ENCODE measurements around the gene FAM111A. TPM values are rescaled to one million over a fixed set of nuclear protein-coding genes. Genes with fewer than 3 reads are reported as not detected.

The FAM111A gene
- polyA plus RNA-seq, 1 of the 3 experiments (the other 2 are of a cell fraction), result 5.9 TPM

- Histone ChIP-seq H3K79me2 (ENCODE audit: insufficient read depth) (no peaks in the 10 kb centered on the region), H3K9ac (no peak overlapping the region), H3K4me3 (ENCODE audit: low read depth in 2 of 2, low read length in 1 of 2) (peak overlapping the region; percentile 48 to 96), H3K9me2 (no peaks in the 10 kb centered on the region), H3K4me2 (peak overlapping the region; percentile 100), H3K36me3 (replicated peaks in 1 of 2; ENCODE audit: control insufficient read depth in 1 of 2, insufficient read depth in 2 of 2, low read length in 1 of 2) (no peaks in the 10 kb centered on the region), H3K9me3 (no peaks in the 10 kb centered on the region), H3K4me1 (ENCODE audit: control insufficient read depth in 1 of 2, insufficient read depth in 2 of 2, low read depth in 1 of 2, low read length in 1 of 2) (peaks cover 0 to 12% of the 10 kb centered on the region in 2 experiments; a peak in 1 of 4 replicates), H4K20me1 (ENCODE audit: insufficient read depth) (no peaks in the 10 kb centered on the region), H3K27ac (ENCODE audit: low read depth in 2 of 2, low read length in 1 of 2) (no peak overlapping the region), H3K27me3 (ENCODE audit: insufficient read depth) (peaks cover 48% of the 10 kb centered on the region), H3F3A (replicated peaks; ENCODE audit: insufficient read depth) (no peaks in the 10 kb centered on the region), H2AFZ (ENCODE audit: low read depth) (0 out of 2 replicates have a peak overlapping the region, but pooled peaks have one; percentile 98)
- 11% methylated on average over 9 of the region's 70 CpGs for WGBS (ENCODE audit: low lambda C conversion rate)
- TF ChIP-seq EP300 (IDR thresholded peaks at IDR 0.05; ENCODE audit: borderline replicate concordance in 1 of 2, low read depth in 1 of 2, low read length in 1 of 2), result no peak
- no peak for TF ChIP-seq SIN3A (IDR thresholded peaks at IDR 0.05; ENCODE audit: borderline replicate concordance, low read depth, low read length)
- TF ChIP-seq FOXJ3 (CRISPR knock-in tag; IDR thresholded peaks at IDR 0.05), result no peak
- no peak for TF ChIP-seq GATA2 (CRISPR knock-in tag; IDR thresholded peaks at IDR 0.05)
- no peak for TF ChIP-seq MXI1 (IDR thresholded peaks at IDR 0.05; ENCODE audit: low read depth, low read length)
- no peak for TF ChIP-seq PBX3 (IDR thresholded peaks at IDR 0.05)
- TF ChIP-seq ELF1 (IDR thresholded peaks at IDR 0.05), result no peak
- no peak for TF ChIP-seq RCOR1 (IDR thresholded peaks at IDR 0.05; ENCODE audit: low read length)
- TF ChIP-seq YY1 (IDR thresholded peaks at IDR 0.05; ENCODE audit: low read depth), result no peak
- TF ChIP-seq NRF1 (IDR thresholded peaks at IDR 0.05; ENCODE audit: low read depth, low read length), result no peak
- no peak for TF ChIP-seq SMC3 (IDR thresholded peaks at IDR 0.05; ENCODE audit: low read depth, low read length)
- POLR2A ChIA-PET, result no interaction called here
- peak; percentile 63 for DNase-seq
- CTCF ChIA-PET, result interaction anchor here (1.0 to 6.5 kb wide), 30 partner anchors 8 to 353 kb away, joined by 3 to 58 read pairs (median 6); partner anchors contain the start of gene FAM111A
Observed at GRCh38 chr11:59172345-59173079, 29.9 kb downstream of the FAM111A start.

GRCh38 chr11:59173080-59173963, 30.7 kb downstream of the FAM111A start:
- Histone ChIP-seq H3K79me2 (ENCODE audit: insufficient read depth) (no peaks in the 10 kb centered on the region), H3K4me2 (peak overlapping the region; percentile 100), H3K36me3 (replicated peaks in 1 of 2; ENCODE audit: control insufficient read depth in 1 of 2, insufficient read depth in 2 of 2, low read length in 1 of 2) (no peaks in the 10 kb centered on the region), H3K4me3 (ENCODE audit: low read depth in 2 of 2, low read length in 1 of 2) (peak overlapping the region; percentile 48 to 96), H3K4me1 (ENCODE audit: control insufficient read depth in 1 of 2, insufficient read depth in 2 of 2, low read depth in 1 of 2, low read length in 1 of 2) (peaks cover 0 to 12% of the 10 kb centered on the region in 2 experiments; a peak in 1 of 4 replicates), H3F3A (replicated peaks; ENCODE audit: insufficient read depth) (no peaks in the 10 kb centered on the region), H3K27ac (ENCODE audit: low read depth in 2 of 2, low read length in 1 of 2) (no peak overlapping the region), H2AFZ (ENCODE audit: low read depth) (peak overlapping the region; percentile 63; the same call in 1 of the 2 replicates), H3K27me3 (ENCODE audit: insufficient read depth) (peaks cover 41% of the 10 kb centered on the region), H4K20me1 (ENCODE audit: insufficient read depth) (no peaks in the 10 kb centered on the region), H3K9me3 (no peaks in the 10 kb centered on the region), H3K9ac (no peak overlapping the region), H3K9me2 (no peaks in the 10 kb centered on the region)
- CTCF ChIA-PET, result interaction anchor here (1.1 to 6.5 kb wide), 4 partner anchors 12 to 37 kb away, joined by 3 to 58 read pairs (median 10); no protein-coding TSS in a partner anchor
- peak; percentile 36 for DNase-seq
- WGBS (ENCODE audit: low lambda C conversion rate), result 28% methylated on average over 29 of the region's 37 CpGs
- POLR2A ChIA-PET, result interaction anchor here (0.6 kb wide), 1 partner anchor 21 kb away, joined by 3 read pairs; no protein-coding TSS in a partner anchor
- TF ChIP-seq RFX5 (IDR thresholded peaks at IDR 0.05; ENCODE audit: low read length) (no peak), EZH2phosphoT487 (IDR thresholded peaks at IDR 0.05; ENCODE audit: borderline replicate concordance, low read depth) (no peak), RXRA (IDR thresholded peaks at IDR 0.05; ENCODE audit: borderline replicate concordance, low read depth) (no peak), YY1 (IDR thresholded peaks at IDR 0.05; ENCODE audit: low read depth) (no peak), IRF3 (IDR thresholded peaks at IDR 0.05; ENCODE audit: low read depth, low read length) (no peak), FOXM1 (IDR thresholded peaks at IDR 0.05; ENCODE audit: low read depth) (no peak), GATA2 (CRISPR knock-in tag; IDR thresholded peaks at IDR 0.05) (no peak), TCF12 (IDR thresholded peaks at IDR 0.05) (no peak)
